GM12878 (cell line): ENCODE data around the gene CD58. TPM values are rescaled to one million over a fixed set of nuclear protein-coding genes. Genes with fewer than 3 reads are reported as not detected.

Experiments
- ATAC-seq: fragments of 200-7000 bp; cut with Tn5 transposase; 3 replicates; pipeline ENCODE4 v1.9.1; 2020; ENCODE audit warnings: mild to moderate bottlenecking, moderate library complexity
- BruUV-seq: library from RNA; stranded (reverse); fragments of 400-500 nt; replicated peaks from 2 replicates; lab custom pipeline; 2021; lab: Mats Ljungman, UMichigan
- CTCF ChIA-PET: fragments of 300-600 bp; sonication (Branson Sonifier 250); formaldehyde crosslinking; extraction: SDS; loops from one replicate; lab custom pipeline; 2021; ENCODE audit warnings: inconsistent platforms; lab: Yijun Ruan, JAX
- POLR2A ChIA-PET: fragments of 350-600 bp; formaldehyde crosslinking; extraction: SDS; loops from one replicate; lab custom pipeline; 2021; ENCODE audit warnings: inconsistent platforms; lab: Charles Lee
- RAD21 ChIA-PET: fragments of 300-600 bp; sonication (Branson Sonifier 250); formaldehyde crosslinking; loops from one replicate; lab custom pipeline; 2023; ENCODE audit warnings: antibody characterized with exemption; ENCODE audit not compliant: unreplicated experiment; lab: Charles Lee
- SMC1A ChIA-PET: fragments of 300-600 bp; sonication (Branson Sonifier 250); formaldehyde crosslinking; loops from one replicate; lab custom pipeline; 2023; ENCODE audit not compliant: unreplicated experiment, uncharacterized antibody; lab: Charles Lee
- DNase-seq: peaks from one replicate; pipeline ENCODE4 v3.0.0-alpha.2; 2011; ENCODE audit warnings: low read depth, low spot score
- FAIRE-seq: peaks from 3 replicates; lab custom pipeline; 2011; peaks lifted over from hg19 to GRCh38; lab: Jason Lieb, UNC
- H2AFZ ChIP-seq: 2 replicates; pipeline ENCODE4 v1.6.0; 2011; ENCODE audit warnings: low read depth, low read length, control low read depth; ENCODE audit not compliant: control insufficient read depth
- H3K27ac ChIP-seq: 2 replicates; pipeline ENCODE4 v1.5.1; 2011; ENCODE audit warnings: control low read depth; ENCODE audit not compliant: control insufficient read depth, insufficient read depth
- H3K27me3 ChIP-seq, 2 experiments: replicated peaks in 1 of 2; 2 replicates each; pipeline versions ENCODE4 v1.6.0 to v1.6.1; 2011; ENCODE audit warnings: low read length in 1 of 2; ENCODE audit not compliant: control insufficient read depth in 2 of 2, insufficient read depth in 2 of 2
- H3K36me3 ChIP-seq, 2 experiments: 2 replicates each; pipeline ENCODE4 v1.5.1; 2011; ENCODE audit warnings: low read length in 1 of 2; ENCODE audit not compliant: control insufficient read depth in 2 of 2, insufficient read depth in 2 of 2
- H3K4me1 ChIP-seq: 2 replicates; pipeline ENCODE4 v1.6.1; 2011; ENCODE audit warnings: mild to moderate bottlenecking, low read length, moderate library complexity, mixed read lengths; ENCODE audit not compliant: control insufficient read depth, insufficient read depth
- H3K4me2 ChIP-seq: 2 replicates; pipeline ENCODE4 v1.6.0; 2011; ENCODE audit warnings: control low read depth; ENCODE audit not compliant: control insufficient read depth, insufficient read depth
- H3K4me3 ChIP-seq: fragments of 200-600 bp; sonication (generic); 2 replicates; pipeline ENCODE4 v1.5.1; 2016
- H3K79me2 ChIP-seq: 2 replicates; pipeline ENCODE4 v1.6.0; 2011; ENCODE audit warnings: low read length; ENCODE audit not compliant: control insufficient read depth, insufficient read depth
- H3K9ac ChIP-seq: 2 replicates; pipeline ENCODE4 v1.8.0; 2011; ENCODE audit warnings: low read length, control low read depth, mixed read lengths; ENCODE audit not compliant: control insufficient read depth, insufficient read depth
- H3K9me3 ChIP-seq: replicated peaks from 3 replicates; pipeline ENCODE4 v1.5.1; 2011; ENCODE audit warnings: mild to moderate bottlenecking, low read length; ENCODE audit not compliant: control insufficient read depth, insufficient read depth
- H4K20me1 ChIP-seq: 2 replicates; pipeline ENCODE4 v1.6.0; 2011; ENCODE audit not compliant: control insufficient read depth, insufficient read depth
- BHLHE40 ChIP-seq, 2 experiments: fragments of 450-650 bp in 1 of 2; IDR thresholded peaks; 2 replicates each; pipeline ENCODE4 v1.6.1; 2011 to 2017; ENCODE audit warnings: low read depth in 2 of 2, borderline replicate concordance in 1 of 2, improper control_type of control experiment in 1 of 2, low read length in 1 of 2, mild to moderate bottlenecking in 1 of 2
- IRF4 ChIP-seq: IDR thresholded peaks from 2 replicates; pipeline ENCODE4 v1.6.1; 2011; ENCODE audit warnings: low read depth, low read length
- MYC ChIP-seq: IDR thresholded peaks from 2 replicates; pipeline ENCODE4 v1.6.1; 2011; ENCODE audit warnings: mild to moderate bottlenecking, low read length, moderate library complexity, inconsistent platforms; ENCODE audit not compliant: insufficient read depth, insufficient replicate concordance, insufficient read length, severe bottlenecking
- POLR2A ChIP-seq: IDR thresholded peaks from 2 replicates; pipeline ENCODE4 v1.6.1; 2011; ENCODE audit warnings: low read depth, mild to moderate bottlenecking, low read length
- POLR2AphosphoS2 ChIP-seq: IDR thresholded peaks from 2 replicates; pipeline ENCODE4 v1.6.1; 2011; ENCODE audit warnings: low read depth, mild to moderate bottlenecking, low read length, improper control_type of control experiment, moderate library complexity
- SMC3 ChIP-seq: IDR thresholded peaks from 2 replicates; pipeline ENCODE4 v1.6.1; 2011; ENCODE audit warnings: low read length, improper control_type of control experiment, borderline replicate concordance
- TCF7 ChIP-seq: IDR thresholded peaks from 2 replicates; pipeline ENCODE4 v1.6.1; 2014; ENCODE audit warnings: antibody characterized with exemption, borderline replicate concordance
- WGBS: methylation state at CpG from one replicate; pipeline ENCODE4 v1.1.6; 2016; ENCODE audit warnings: low lambda C conversion rate; ENCODE audit not compliant: insufficient replicate concordance, insufficient coverage; ENCODE audit errors: missing lambda C conversion rate; 5-methylcytosine and 5-hydroxymethylcytosine counted together
- in situ Hi-C: fragments of 300-500 bp; cut with MboI; formaldehyde crosslinking; loops from 9 replicates; pipeline ENCODE4 v1.14.3; 2018; ENCODE audit warnings: mixed read lengths
- intact Hi-C: fragments of 100-400 bp; cut with micrococcal nuclease; formaldehyde crosslinking; loops from one replicate; pipeline ENCODE4 v1.14.2; 2022; ENCODE audit not compliant: unreplicated experiment
- polyA plus RNA-seq, 11 experiments: library from polyadenylated mRNA; depleted of rRNA in 4 of 11; unstranded in 6 of 11; stranded (reverse) in 5 of 11; fragments of >200 nt; fragmentation: Nextera tagmentation in 4 of 11; fragmentation: Illumina TruSeq in 1 of 11; extraction: Ambion mirVana in 4 of 11; extraction: Trizol in 1 of 11; gene quantifications; 1 replicate in 1 of 11; 2 replicates in 10 of 11; pipeline versions ENCODE4 v1.2.1 to v1.2.3, GENCODE V29; 2011 to 2016; ENCODE audit warnings: inconsistent platforms in 2 of 11, missing spikeins in 2 of 11, low read depth in 1 of 11
- total RNA-seq, 4 experiments: library from RNA; depleted of rRNA in 3 of 4; stranded (reverse); fragments of >200 nt in 3 of 4; fragmentation: Illumina TruSeq in 1 of 4; extraction: Trizol in 1 of 4; gene quantifications; 2 replicates each; pipeline versions ENCODE4 v1.2.1 to v1.2.3, GENCODE V29; 2013 to 2021
- TF ChIP-seq, protein P1 (sequence below): fragments of 150-350 bp; IDR thresholded peaks from 2 replicates; pipeline ENCODE4 v1.6.1; 2014; ENCODE audit warnings: mild to moderate bottlenecking, low read depth, low read length
- TF ChIP-seq, protein P2 (sequence below): fragments of 450-650 bp; formaldehyde crosslinking; IDR thresholded peaks from 2 replicates; pipeline ENCODE4 v1.4.0; 2022; ENCODE audit warnings: mild to moderate bottlenecking, moderate library complexity

The CD58 gene
- total and polyA plus RNA-seq, 10 of the 15 experiments (the other 5 are each of a cell fraction or from before 2014, with no cell fraction given), result 70.4 to 252 (median 129) TPM

DNA sequence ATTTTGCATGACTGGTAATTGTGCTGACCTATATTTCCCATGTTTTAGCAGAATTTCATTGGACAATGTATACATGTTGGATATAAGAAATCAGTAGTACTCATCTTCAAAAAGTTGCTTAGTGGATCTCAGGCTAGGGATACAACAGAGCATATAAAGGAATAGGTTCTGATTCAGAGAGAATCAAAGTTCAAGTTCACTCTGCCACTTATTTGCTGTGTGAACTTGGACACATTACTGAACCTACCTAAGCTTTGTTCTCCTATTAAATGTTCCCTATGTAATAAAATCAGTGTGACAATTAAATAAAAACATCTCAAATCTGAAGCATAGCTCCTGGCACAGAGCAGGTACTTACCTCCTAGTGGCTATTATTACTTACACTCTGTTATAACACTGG, 9.3 kb downstream of the CD58 start:
- BruUV-seq, result no TSS peak
- RAD21 ChIA-PET, result interaction anchor here (1.3 to 1.5 kb wide), 2 partner anchors 47 to 57 kb away, joined by 3 to 4 read pairs; no protein-coding TSS in a partner anchor
- Histone ChIP-seq H2AFZ (no peak overlapping the region), H3K4me3 (peak overlapping the region; percentile 42), H3K36me3 (peaks cover 6 to 13% of the 10 kb centered on the region in 2 experiments; a peak in 3 of 4 replicates), H3K4me2 (peak overlapping the region; percentile 95), H3K9me3 (peaks cover 24% of the 10 kb centered on the region; the same call in 2 of the 3 replicates), H3K9ac (peak overlapping the region; percentile 53), H3K27me3 (no peaks in the 10 kb centered on the region), H3K4me1 (peaks cover 51% of the 10 kb centered on the region), H4K20me1 (no peaks in the 10 kb centered on the region), H3K79me2 (peaks cover 99% of the 10 kb centered on the region), H3K27ac (peak overlapping the region; percentile 100)
- TF ChIP-seq POLR2AphosphoS2 (peak; percentile 27; the same call in 1 of the 2 replicates), BHLHE40 (IDR thresholded peaks at IDR 0.05; ENCODE audit: borderline replicate concordance in 1 of 2, low read depth in 2 of 2, low read length in 1 of 2) (no peak)
- POLR2A ChIA-PET, result interaction anchor here (1.0 to 2.0 kb wide), 2 partner anchors 17 to 181 kb away, joined by 5 to 6 read pairs; no protein-coding TSS in a partner anchor
- CTCF ChIA-PET, result no interaction called here
- no peak for FAIRE-seq
- DNase-seq, result no peak
- in situ Hi-C loops, result loop anchor here (25.0 kb wide), 1 partner anchor 1101 kb away; no protein-coding TSS in a partner anchor
- intact Hi-C loops, result no loop called here
- SMC1A ChIA-PET, result interaction anchor here (1.0 to 7.7 kb wide), 5 partner anchors 10 to 321 kb away, joined by 3 to 128 read pairs (median 5); no protein-coding TSS in a partner anchor
- no peak for ATAC-seq

DNA sequence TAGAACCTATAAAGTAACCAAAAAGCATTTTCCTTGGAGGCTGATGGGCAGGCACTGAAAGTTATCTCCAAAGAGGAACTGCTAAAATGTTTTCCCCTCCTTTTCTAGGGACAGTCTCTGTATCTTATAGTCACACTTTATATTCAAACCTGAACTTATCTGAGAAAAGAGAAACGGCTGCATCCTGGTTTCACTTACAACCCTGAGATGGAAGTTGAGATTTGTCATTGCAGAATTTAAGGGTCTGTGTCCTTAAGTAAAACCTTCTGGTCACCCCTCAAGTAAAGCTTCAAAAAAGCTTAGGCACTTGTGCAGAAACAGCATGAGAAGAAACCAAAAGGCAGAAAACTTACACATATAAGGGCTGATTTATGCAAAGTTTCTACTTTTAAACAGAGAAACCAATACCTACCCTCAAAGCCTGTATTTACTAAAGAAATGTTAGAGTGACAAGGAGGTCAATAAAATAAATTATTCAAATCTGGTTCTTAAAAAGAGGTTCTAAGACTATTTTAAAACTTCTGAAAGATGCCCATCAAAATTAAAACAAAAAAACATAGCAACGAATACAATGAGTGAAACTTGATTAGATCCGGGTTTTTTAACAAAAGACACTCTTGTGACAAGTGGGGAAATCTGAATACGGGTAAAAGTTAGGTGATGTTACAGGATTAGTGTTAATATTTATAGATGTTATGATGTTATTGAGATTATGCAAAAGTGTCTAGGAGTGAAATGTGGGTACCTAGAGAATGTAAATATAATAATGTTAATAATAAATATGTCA, 9.9 kb downstream of the CD58 start:
- intact Hi-C loops (loop anchor here (1.0 kb wide), 1 partner anchor 7 kb away; no protein-coding TSS in a partner anchor), in situ Hi-C loops (loop anchor here (25.0 kb wide), 1 partner anchor 1101 kb away; no protein-coding TSS in a partner anchor)
- 0% methylated on average over 4 of the region's 4 CpGs for WGBS
- peaks cover 57% of the 10 kb centered on the region for H3K4me1 ChIP-seq
- H3K9ac ChIP-seq, result peak overlapping the region; percentile 85
- H2AFZ ChIP-seq, result no peak overlapping the region
- H3K36me3 ChIP-seq, result peaks cover 6 to 13% of the 10 kb centered on the region in 2 experiments; a peak in 3 of 4 replicates
- ChIA-PET RAD21 (interaction anchor here (1.3 to 5.9 kb wide), 3 partner anchors 8 to 46 kb away, joined by 3 to 50 read pairs (median 12); partner anchors contain the start of gene CD58), SMC1A (interaction anchor here (0.6 to 7.7 kb wide), 8 partner anchors 8 to 500 kb away, joined by 3 to 128 read pairs (median 7); partner anchors contain the start of gene TTF2), CTCF (interaction anchor here (1.1 kb wide), 1 partner anchor 75 kb away, joined by 3 read pairs; no protein-coding TSS in a partner anchor), POLR2A (interaction anchor here (1.0 to 5.9 kb wide), 4 partner anchors 9 to 180 kb away, joined by 3 to 95 read pairs (median 6); partner anchors contain the start of gene CD58)
- H3K79me2 ChIP-seq, result peaks cover 98% of the 10 kb centered on the region
- H3K9me3 ChIP-seq, result peaks cover 24% of the 10 kb centered on the region; the same call in 2 of the 3 replicates
- peak overlapping the region; percentile 100 for H3K27ac ChIP-seq
- no peak for DNase-seq
- ATAC-seq, result peak; percentile 1
- H4K20me1 ChIP-seq, result no peaks in the 10 kb centered on the region
- peak overlapping the region; percentile 95 for H3K4me2 ChIP-seq
- H3K4me3 ChIP-seq, result peak overlapping the region; percentile 45
- no TSS peak for BruUV-seq
- H3K27me3 ChIP-seq, result no peaks in the 10 kb centered on the region
- FAIRE-seq, result peak; percentile 7
- TF ChIP-seq POLR2A (no peak), TCF7 (no peak), SMC3 (no peak), MYC (no peak), IRF4 (0 out of 2 replicates have a peak, but pooled peaks have one; percentile 10)
- TF ChIP-seq, protein P1, sequence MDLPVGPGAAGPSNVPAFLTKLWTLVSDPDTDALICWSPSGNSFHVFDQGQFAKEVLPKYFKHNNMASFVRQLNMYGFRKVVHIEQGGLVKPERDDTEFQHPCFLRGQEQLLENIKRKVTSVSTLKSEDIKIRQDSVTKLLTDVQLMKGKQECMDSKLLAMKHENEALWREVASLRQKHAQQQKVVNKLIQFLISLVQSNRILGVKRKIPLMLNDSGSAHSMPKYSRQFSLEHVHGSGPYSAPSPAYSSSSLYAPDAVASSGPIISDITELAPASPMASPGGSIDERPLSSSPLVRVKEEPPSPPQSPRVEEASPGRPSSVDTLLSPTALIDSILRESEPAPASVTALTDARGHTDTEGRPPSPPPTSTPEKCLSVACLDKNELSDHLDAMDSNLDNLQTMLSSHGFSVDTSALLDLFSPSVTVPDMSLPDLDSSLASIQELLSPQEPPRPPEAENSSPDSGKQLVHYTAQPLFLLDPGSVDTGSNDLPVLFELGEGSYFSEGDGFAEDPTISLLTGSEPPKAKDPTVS, result no peak
- TF ChIP-seq, protein P2, sequence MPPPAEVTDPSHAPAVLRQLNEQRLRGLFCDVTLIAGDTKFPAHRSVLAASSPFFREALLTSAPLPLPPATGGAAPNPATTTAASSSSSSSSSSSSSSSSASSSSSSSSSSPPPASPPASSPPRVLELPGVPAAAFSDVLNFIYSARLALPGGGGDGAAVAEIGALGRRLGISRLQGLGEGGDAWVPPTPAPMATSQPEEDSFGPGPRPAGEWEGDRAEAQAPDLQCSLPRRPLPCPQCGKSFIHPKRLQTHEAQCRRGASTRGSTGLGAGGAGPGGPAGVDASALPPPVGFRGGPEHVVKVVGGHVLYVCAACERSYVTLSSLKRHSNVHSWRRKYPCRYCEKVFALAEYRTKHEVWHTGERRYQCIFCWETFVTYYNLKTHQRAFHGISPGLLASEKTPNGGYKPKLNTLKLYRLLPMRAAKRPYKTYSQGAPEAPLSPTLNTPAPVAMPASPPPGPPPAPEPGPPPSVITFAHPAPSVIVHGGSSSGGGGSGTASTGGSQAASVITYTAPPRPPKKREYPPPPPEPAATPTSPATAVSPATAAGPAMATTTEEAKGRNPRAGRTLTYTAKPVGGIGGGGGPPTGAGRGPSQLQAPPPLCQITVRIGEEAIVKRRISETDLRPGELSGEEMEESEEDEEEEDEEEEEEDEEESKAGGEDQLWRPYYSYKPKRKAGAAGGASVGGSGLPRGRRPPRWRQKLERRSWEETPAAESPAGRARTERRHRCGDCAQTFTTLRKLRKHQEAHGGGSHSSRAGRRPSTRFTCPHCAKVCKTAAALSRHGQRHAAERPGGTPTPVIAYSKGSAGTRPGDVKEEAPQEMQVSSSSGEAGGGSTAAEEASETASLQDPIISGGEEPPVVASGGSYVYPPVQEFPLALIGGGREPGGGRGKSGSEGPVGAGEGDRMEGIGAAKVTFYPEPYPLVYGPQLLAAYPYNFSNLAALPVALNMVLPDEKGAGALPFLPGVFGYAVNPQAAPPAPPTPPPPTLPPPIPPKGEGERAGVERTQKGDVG (CRISPR knock-in tag), result no peak
